RWPE1 (cell line): ENCODE results near the gene OBSL1.

Experiments
- CTCF ChIA-PET: fragments of 350-600 bp; sonication (Branson Sonifier 250); formaldehyde crosslinking; extraction: SDS; loops from one replicate; lab custom pipeline; 2021; lab: Yijun Ruan, JAX
- POLR2A ChIA-PET: fragments of 400-600 bp; formaldehyde crosslinking; extraction: SDS; loops from one replicate; lab custom pipeline; 2020; ENCODE audit warnings: antibody characterized with exemption; ENCODE audit not compliant: low non-redundant PET; lab: Yijun Ruan, JAX
- DNase-seq: peaks from one replicate; pipeline ENCODE4 v3.0.0; 2012; ENCODE audit warnings: low spot score
- H3K27ac ChIP-seq: fragments of 450-650 bp; 2 replicates; pipeline ENCODE4 v1.5.1; 2017
- CTCF ChIP-seq: fragments of 450-650 bp; conservative IDR thresholded peaks from 2 replicates; pipeline ENCODE4 v1.5.1; 2017; ENCODE audit warnings: low read depth, mild to moderate bottlenecking

The OBSL1 gene

GRCh38 chr2:219581346-219581745, 10.0 kb upstream of the OBSL1 start:
- no peak overlapping the region for H3K27ac ChIP-seq
- no peak for TF ChIP-seq CTCF
- ChIA-PET CTCF (interaction anchor here (0.8 kb wide), 1 partner anchor 40 kb away, joined by 3 read pairs; no protein-coding TSS in a partner anchor), POLR2A (no interaction called here)
- DNase-seq: no peak

DNA sequence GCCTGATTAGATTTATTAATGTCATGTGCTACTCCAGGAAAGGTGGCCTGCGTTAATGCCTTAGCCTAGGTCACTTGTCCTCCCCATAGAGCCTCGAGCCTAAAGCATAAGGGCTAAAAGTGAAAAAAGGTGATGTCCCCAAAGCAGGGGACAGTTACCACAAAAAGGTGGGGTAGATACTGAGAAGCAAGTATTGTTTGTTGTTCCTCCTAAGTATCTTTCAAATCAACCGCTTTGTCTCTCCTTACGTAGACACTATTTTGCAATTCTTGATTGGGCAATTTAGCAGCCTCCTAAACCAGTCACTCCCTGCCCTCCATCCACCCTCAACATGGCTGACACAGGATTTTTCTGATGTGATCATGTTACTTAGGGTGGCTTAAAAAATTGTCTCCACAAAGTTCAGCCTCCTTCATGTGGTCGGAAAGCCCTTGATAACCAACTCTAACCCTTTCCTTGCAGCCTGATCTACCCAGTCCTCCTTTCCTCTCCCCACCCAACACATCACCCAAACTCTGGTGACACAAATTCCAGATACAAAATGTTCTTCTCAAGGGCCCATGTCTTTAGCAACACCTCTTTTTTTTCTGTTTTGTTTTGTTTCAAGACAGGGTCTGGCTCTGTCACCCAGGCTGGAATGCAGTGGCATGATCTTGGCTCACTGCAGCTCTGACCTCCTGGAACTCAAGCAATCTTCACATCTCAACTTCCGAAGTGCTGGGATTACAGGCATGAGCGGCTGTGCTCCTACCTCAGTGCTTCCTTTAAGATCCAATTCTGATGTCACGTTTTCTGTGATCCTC, 7.7 kb upstream of the OBSL1 start:
- TF ChIP-seq CTCF: no peak
- no peak for DNase-seq
- CTCF ChIA-PET: no interaction called here
- no peak overlapping the region for H3K27ac ChIP-seq
- POLR2A ChIA-PET: no interaction called here

GRCh38 chr2:219576505-219577388, 5.4 kb upstream of the OBSL1 start:
- ChIA-PET CTCF (interaction anchor here (0.6 to 0.9 kb wide), 3 partner anchors 16 to 357 kb away, joined by 3 to 8 read pairs (median 3); no protein-coding TSS in a partner anchor), POLR2A (no interaction called here)
- no peak overlapping the region for H3K27ac ChIP-seq
- DNase-seq: no peak
- no peak for TF ChIP-seq CTCF

DNA sequence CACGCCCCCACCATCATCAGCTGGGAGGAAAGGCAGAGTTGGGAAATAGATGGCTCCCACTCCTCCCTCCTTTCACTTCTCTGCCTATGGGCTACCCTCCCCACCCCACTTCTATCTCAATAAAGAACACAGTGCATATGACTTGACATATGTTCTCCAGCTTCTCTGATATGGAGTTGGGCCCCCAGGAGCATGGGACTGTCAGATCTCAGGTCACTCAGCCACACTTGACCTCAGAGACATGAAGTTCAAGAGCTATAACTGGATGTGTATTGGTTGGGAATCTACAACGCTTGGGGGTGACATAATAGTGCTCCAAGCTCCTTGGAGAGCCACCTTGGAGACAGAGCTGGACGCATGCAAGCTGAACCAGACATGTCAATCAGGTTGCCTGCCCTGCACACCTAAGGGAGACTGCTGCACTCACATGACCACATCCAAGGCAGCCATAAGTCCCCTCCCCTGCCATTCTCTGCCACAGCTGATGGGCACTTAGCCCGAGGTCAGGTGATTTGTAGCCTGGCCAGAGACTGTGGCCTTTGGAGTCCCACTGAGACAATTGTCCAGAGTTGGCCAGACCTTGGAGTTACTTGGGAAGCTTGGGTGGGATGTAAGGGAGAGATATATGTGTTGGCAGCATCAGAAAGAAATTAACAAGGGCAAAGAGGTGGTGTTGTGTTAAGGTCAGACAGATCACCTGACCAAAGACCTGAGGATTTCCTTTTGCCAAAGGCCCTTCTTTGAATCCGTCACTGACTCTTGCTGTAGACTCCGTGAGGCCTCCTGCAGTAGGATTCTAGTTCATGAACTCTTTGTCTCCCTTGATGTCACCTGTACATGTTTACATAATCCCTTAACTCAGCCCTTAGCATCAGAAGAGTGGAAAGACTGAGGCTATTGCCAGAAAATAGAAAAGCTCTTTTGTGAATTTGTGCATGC, 4.5 kb upstream of the OBSL1 start:
- no peak for DNase-seq
- ChIA-PET POLR2A (no interaction called here), CTCF (interaction anchor here (0.9 kb wide), 1 partner anchor 15 kb away, joined by 8 read pairs; no protein-coding TSS in a partner anchor)
- no peak for TF ChIP-seq CTCF
- no peak overlapping the region for H3K27ac ChIP-seq

DNA sequence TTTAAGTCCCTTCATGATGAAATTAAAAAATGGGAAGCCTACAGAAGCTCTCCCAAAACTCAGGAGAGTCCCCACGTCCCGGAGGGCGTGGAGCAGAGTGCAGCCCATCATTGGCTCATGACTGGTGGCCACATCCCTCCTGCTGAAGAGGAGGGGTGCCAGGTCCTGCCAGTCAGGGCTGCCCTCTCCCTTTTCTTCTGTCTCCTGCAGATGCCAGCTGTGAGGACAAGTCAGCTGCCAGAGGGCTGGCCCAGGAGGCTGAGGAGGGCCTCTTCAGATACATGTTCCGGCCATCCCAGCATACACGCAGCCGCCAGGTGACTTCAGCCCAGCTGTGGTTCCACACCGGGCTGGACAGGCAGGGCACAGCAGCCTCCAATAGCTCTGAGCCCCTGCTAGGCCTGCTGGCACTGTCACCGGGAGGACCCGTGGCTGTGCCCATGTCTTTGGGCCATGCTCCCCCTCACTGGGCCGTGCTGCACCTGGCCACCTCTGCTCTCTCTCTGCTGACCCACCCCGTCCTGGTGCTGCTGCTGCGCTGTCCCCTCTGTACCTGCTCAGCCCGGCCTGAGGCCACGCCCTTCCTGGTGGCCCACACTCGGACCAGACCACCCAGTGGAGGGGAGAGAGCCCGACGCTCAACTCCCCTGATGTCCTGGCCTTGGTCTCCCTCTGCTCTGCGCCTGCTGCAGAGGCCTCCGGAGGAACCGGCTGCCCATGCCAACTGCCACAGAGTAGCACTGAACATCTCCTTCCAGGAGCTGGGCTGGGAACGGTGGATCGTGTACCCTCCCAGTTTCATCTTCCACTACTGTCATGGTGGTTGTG, 3.4 kb upstream of the OBSL1 start:
- CTCF ChIA-PET: interaction anchor here (0.6 to 1.5 kb wide), 2 partner anchors 14 to 146 kb away, joined by 3 to 5 read pairs; no protein-coding TSS in a partner anchor
- POLR2A ChIA-PET: no interaction called here
- TF ChIP-seq CTCF: no peak
- no peak overlapping the region for H3K27ac ChIP-seq
- no peak for DNase-seq
